ENCODE results near the gene EPHA1.
"Not testable (repeated sequence)": the region's sequence is repeated elsewhere in the genome, so short reads cannot be mapped to it uniquely, and the experiment has no call there.

EPHA1 gene

DNA sequence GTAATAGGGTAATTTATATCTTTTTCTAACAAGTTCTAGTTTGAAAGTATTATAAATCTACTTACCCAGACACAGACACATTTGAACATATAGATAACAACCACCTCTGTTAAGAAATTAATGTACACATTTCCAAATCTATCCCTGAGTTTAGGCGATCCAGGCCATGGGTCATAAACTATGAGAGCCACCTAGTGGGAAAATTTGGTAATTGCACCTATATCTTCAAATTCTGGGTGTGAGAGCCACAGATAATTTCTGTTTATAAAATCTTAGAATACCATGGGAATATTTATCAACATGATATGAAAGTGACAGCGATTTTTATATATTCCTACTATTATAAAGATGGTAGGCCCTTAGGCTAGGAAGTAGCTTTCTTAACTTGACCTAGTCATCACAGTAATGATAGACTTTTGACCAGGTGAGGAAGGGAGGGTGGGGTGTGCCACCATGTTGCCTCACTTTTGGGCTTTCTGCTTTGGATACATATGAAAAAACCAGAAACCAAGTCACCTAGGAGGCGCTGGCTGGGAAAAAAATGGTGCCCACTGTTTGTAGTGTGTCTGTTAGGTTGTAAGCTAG, 8.0 kb upstream of the EPHA1 start:
- H3K4me1 Mint-ChIP-seq = no peaks in the 10 kb centered on the region
- no peak overlapping the region for H3K4me3 Mint-ChIP-seq
- peaks cover 66% of the 10 kb centered on the region for H3K27me3 Mint-ChIP-seq
- H3K36me3 Mint-ChIP-seq = no peaks in the 10 kb centered on the region
- no peak for ATAC-seq
- no peaks in the 10 kb centered on the region for H3K9me3 Mint-ChIP-seq
- no peak overlapping the region for H3K27ac Mint-ChIP-seq

GRCh38 chr7:143415742-143416397, 7.2 kb upstream of the EPHA1 start:
- Mint-ChIP-seq H3K27ac (no peak overlapping the region), H3K4me1 (peaks cover 1% of the 10 kb centered on the region), H3K27me3 (peaks cover 69% of the 10 kb centered on the region), H3K4me3 (no peak overlapping the region), H3K36me3 (no peaks in the 10 kb centered on the region), H3K9me3 (no peaks in the 10 kb centered on the region)
- ATAC-seq = no peak

DNA sequence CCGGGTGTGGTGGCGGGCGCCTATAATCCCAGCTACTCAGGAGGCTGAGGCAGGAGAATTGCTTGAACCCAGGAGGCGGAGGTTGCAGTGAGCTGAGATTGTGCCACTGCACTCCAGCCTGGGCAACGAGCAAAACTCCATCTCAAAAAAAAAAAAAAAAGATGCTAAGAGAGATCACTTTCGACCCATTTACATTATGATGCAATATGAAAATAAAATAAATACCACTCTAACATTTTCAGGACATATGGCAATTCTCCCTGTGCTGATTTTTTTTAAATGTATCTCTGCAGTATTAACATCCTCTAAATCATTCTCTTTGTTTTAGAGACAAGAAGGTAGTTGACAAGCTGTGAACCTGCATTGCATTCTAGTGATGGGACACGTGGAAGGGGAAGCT, 6.6 kb upstream of the EPHA1 start:
- H3K27ac Mint-ChIP-seq, H3K4me1 Mint-ChIP-seq, H3K9me3 Mint-ChIP-seq, H3K4me3 Mint-ChIP-seq, H3K36me3 Mint-ChIP-seq, ATAC-seq: not testable (repeated sequence)
- peaks cover 75% of the 10 kb centered on the region for H3K27me3 Mint-ChIP-seq

DNA sequence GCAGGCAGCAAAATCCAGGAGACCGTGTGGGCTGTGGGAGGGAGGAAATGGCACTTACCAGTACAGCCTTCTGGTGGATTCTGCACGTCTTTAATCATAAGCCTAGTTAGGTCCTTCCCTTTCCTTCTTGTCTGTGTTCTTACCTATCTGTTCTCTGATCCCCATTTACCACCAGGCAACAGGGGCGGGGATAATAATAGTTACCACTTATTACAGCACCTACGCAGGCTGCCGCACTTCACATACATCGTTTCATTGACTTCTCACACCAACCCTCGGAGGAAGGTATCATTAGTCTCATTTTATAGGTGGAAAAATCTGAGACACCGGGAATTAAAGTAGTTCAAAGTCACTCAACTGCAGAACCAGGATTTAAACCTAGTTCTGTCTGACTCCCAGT, 4.5 kb upstream of the EPHA1 start:
- Mint-ChIP-seq H3K4me3 (no peak overlapping the region), H3K9me3 (no peaks in the 10 kb centered on the region), H3K36me3 (no peaks in the 10 kb centered on the region), H3K27me3 (peaks cover 68% of the 10 kb centered on the region), H3K27ac (no peak overlapping the region), H3K4me1 (peaks cover 24% of the 10 kb centered on the region)
- no peak for ATAC-seq

- H3K4me1 Mint-ChIP-seq = peaks cover 33% of the 10 kb centered on the region
- no peak overlapping the region for H3K27ac Mint-ChIP-seq
- ATAC-seq = no peak
Observed at GRCh38 chr7:143411976-143412708, 3.5 kb upstream of the EPHA1 start.

GRCh38 chr7:143410521-143411004, 1.9 kb upstream of the EPHA1 start:
- Mint-ChIP-seq H3K4me3 (peak overlapping the region; percentile 4), H3K36me3 (no peaks in the 10 kb centered on the region), H3K27ac (no peak overlapping the region), H3K4me1 (peaks cover 33% of the 10 kb centered on the region), H3K27me3 (peaks cover 52% of the 10 kb centered on the region), H3K9me3 (no peaks in the 10 kb centered on the region)
- ATAC-seq = no peak

More at GRCh38 chr7:143411976-143412708, 3.5 kb upstream of the EPHA1 start:
- H3K9me3 Mint-ChIP-seq = no peaks in the 10 kb centered on the region
- H3K27me3 Mint-ChIP-seq = peaks cover 60% of the 10 kb centered on the region
- H3K36me3 Mint-ChIP-seq = no peaks in the 10 kb centered on the region
- no peak overlapping the region for H3K4me3 Mint-ChIP-seq

DNA sequence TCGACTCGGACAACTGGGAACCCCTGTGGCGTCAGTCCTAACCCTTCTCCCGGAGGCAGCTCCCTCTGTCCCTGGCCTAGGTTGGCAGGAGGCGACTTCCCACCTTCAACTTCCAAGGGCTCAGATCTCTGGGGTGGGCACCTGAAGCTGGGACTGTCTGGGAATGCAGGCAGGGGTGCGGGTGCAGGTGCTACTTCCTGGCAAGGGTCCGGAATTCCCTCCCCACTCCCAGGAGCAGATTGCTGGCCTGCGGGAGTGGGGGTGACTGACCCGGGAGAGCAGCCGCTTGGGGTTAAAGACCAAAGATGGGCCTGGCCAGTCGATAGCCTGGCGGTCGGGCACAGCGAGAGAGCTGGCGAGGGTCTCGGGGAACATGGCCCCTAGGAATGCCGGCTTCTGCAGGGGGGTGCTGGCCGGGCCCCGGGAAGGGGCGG, 387 bp downstream of the EPHA1 start:
- Mint-ChIP-seq H3K4me3 (peak overlapping the region; percentile 38), H3K36me3 (no peaks in the 10 kb centered on the region), H3K27me3 (peaks cover 38% of the 10 kb centered on the region), H3K4me1 (peaks cover 33% of the 10 kb centered on the region), H3K27ac (no peak overlapping the region), H3K9me3 (no peaks in the 10 kb centered on the region)
- ATAC-seq = peak; percentile 18

GRCh38 chr7:143407287-143408251, 1.1 kb downstream of the EPHA1 start:
- ATAC-seq = no peak
- Mint-ChIP-seq H3K36me3 (no peaks in the 10 kb centered on the region), H3K27me3 (peaks cover 32% of the 10 kb centered on the region), H3K4me1 (peaks cover 33% of the 10 kb centered on the region), H3K9me3 (no peaks in the 10 kb centered on the region), H3K27ac (no peak overlapping the region), H3K4me3 (peak overlapping the region; percentile 38)

DNA sequence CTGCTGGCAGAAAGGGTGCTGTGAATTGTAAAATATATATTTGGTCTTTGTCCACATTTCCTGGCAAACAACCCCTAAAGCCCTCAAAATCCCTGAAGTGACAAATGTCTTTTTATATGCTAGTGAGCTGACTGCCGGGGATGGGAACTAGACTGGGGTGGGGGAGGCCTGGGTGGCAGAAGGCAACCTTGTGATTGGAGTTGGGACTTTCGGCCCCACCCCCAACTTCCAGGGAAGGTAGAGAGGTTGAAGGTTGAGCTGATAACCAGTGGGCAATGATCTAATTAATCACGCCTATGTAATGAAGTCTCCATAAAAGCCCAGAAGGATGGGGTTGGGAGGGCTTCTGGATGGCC, 2.7 kb downstream of the EPHA1 start:
- Mint-ChIP-seq H3K4me3 (no peak overlapping the region), H3K9me3 (no peaks in the 10 kb centered on the region), H3K27me3 (peaks cover 21% of the 10 kb centered on the region), H3K4me1 (peaks cover 33% of the 10 kb centered on the region), H3K27ac (no peak overlapping the region), H3K36me3 (no peaks in the 10 kb centered on the region)
- ATAC-seq = no peak

DNA sequence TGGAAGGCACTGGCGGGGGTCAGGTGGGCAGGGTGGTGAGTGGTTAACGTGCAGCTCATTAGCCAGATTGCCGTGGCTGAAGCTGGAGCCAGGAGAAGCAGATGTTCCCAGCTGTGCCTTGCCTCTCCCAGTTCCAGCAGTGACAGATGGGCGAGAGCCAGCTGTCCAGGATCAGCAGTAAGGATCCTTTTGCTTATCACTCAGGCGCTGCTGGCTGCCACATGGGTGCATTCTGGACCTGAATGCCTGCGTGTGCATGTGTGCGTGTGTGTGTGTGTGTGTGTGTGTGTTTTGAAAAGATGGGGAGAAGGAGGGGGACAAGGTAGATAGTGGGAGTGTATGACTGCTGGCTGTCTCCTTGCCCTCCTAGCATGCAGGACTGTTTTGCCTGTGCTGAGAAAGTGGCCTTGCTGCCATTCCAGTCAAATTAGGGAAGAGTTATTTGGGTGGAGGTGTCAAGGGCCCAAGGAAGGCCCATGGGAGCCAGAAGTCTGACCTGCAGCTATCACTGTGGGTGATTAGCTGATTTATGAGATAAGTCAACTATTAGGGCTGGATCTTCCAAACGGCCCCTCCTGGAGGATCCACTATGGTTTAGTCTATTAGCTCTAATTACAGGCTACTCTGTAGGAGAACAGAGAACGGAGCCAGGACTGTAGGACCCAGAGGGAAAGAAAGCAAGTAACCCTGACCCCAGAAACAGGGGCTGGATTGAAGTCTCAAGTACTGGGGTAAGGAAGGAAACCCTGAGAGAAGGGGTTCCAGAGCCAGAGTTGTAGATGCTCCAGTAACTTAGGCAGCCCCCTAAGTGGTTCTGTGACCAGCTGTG, 3.3 kb downstream of the EPHA1 start:
- Mint-ChIP-seq H3K36me3 (no peaks in the 10 kb centered on the region), H3K4me1 (peaks cover 27% of the 10 kb centered on the region), H3K4me3 (no peak overlapping the region), H3K27me3 (peaks cover 15% of the 10 kb centered on the region), H3K27ac (no peak overlapping the region), H3K9me3 (no peaks in the 10 kb centered on the region)
- peak; percentile 17 for ATAC-seq

- H3K36me3 Mint-ChIP-seq, H3K9me3 Mint-ChIP-seq, H3K27me3 Mint-ChIP-seq, ATAC-seq, H3K27ac Mint-ChIP-seq, H3K4me1 Mint-ChIP-seq, H3K4me3 Mint-ChIP-seq: not testable (repeated sequence)
Observed at GRCh38 chr7:143402233-143402632, 6.4 kb downstream of the EPHA1 start.

DNA sequence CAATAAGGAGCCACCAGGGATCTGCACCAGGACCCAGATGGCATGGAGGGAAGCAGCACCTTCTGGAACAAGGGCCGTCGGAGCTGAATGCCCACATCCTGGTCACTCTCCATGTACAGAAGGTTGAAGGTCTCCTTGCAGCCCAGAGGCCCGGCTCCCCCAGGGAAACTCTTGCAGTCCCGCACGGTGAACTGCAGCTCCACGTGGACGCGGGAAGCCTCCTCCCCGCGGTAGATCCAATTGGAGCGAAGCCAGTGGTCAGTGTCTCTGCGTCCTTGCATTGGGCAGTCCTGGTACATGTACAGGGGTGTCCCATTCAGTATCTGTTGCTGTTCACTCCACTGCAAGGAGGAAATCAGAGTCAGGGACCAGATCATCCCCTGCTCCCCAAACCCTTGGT, 7.4 kb downstream of the EPHA1 start:
- H3K36me3 Mint-ChIP-seq = no peaks in the 10 kb centered on the region
- no peaks in the 10 kb centered on the region for H3K4me1 Mint-ChIP-seq
- no peaks in the 10 kb centered on the region for H3K9me3 Mint-ChIP-seq
- no peaks in the 10 kb centered on the region for H3K27me3 Mint-ChIP-seq
- no peak for ATAC-seq
- H3K4me3 Mint-ChIP-seq = no peak overlapping the region
- H3K27ac Mint-ChIP-seq = no peak overlapping the region

DNA sequence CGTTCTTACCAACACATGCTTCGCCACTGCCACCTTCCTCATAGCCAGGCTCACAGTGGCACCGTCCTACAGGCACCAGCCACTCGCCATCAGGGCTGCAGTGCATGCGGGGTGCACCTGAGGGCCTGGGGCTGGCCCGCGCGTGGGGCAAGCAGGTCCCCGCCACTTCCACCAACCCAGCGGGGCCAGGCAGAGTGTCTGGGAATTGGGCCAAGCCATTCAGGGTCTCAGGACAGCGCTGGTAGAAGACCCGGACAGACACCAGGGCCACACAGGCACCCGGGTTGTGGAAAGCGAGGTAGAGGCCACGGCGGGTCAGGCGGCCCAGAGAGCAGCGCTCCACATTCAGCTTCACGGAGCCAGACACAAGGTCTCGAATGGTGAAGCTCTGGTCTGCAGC, 9.0 kb downstream of the EPHA1 start:
- Mint-ChIP-seq H3K36me3 (no peaks in the 10 kb centered on the region), H3K4me1 (no peaks in the 10 kb centered on the region), H3K9me3 (no peaks in the 10 kb centered on the region), H3K27me3 (no peaks in the 10 kb centered on the region), H3K27ac (no peak overlapping the region), H3K4me3 (no peak overlapping the region)
- ATAC-seq = no peak

DNA sequence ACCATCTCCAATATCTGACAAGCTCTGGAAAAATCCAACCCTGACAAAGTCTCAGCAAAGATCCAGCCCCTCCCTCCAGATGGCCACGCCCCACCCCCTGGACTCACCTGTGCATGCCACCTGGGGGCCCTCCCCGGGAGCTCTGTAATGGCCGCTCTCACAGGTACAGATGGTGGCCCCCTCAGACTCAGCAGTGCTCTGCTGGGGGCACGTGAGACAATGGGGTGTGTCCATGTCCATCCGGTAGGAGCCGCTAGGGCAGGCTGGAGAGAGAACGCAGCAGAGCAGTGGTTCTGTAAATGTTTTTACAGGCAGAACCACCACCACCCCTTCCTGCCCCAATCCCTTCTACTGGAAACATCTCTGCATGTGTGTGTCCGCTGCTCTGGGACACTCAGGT, 9.5 kb downstream of the EPHA1 start:
- no peak overlapping the region for H3K27ac Mint-ChIP-seq
- peak; percentile 37 for ATAC-seq
- no peaks in the 10 kb centered on the region for H3K4me1 Mint-ChIP-seq
- no peaks in the 10 kb centered on the region for H3K36me3 Mint-ChIP-seq
- no peak overlapping the region for H3K4me3 Mint-ChIP-seq
- H3K27me3 Mint-ChIP-seq = no peaks in the 10 kb centered on the region
- no peaks in the 10 kb centered on the region for H3K9me3 Mint-ChIP-seq
